ENCODE results near the gene ZNF525.
"Not testable (repeated sequence)": the region's sequence is repeated elsewhere in the genome, so short reads cannot be mapped to it uniquely, and the experiment has no call there.

The ZNF525 gene

DNA sequence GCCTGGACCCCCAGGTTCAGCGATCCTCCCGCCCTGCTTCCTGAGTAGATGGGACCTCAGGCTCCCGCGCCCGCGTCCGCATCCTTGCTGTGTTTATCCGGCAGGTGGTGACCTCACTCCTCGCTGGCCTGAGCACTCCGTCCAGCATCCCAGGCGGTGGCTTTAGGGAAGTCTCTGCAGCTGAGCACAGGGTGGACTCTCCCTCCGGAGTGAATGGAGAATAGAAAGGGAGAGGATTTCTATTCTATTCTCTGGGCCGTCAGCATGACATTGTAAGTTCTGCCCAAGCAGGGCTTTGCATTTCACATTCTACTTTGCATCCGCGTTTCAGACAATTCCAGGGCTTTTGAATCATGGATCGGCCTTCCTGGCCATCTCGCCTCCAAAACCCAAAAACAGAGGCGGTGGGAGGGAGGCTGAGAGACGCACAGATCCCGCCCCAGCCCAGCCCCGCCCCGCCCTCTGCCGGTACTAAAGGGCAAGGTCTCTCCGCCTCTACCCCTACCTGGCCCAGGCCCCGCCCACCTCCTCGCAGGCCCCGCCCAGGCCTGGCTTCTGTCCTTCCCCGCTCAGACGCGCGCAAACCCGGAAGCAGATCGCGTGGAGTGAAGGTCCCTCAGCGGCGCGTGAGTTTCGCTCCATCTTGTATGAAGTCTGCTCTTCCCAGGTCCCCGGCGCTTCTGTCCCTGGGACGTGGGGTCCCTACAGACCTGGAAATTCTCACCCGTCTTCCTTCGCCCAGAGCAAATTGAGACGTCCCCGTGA lies at the start of gene ZNF525:
ZNF525 (plus strand) TSS at position 572 of the 765 bp plus-strand sequence. CDS start 6,577 bp downstream, outside the sequence.
- peak; percentile 78 for DNase-seq (ENCODE audit: low spot score)

DNA sequence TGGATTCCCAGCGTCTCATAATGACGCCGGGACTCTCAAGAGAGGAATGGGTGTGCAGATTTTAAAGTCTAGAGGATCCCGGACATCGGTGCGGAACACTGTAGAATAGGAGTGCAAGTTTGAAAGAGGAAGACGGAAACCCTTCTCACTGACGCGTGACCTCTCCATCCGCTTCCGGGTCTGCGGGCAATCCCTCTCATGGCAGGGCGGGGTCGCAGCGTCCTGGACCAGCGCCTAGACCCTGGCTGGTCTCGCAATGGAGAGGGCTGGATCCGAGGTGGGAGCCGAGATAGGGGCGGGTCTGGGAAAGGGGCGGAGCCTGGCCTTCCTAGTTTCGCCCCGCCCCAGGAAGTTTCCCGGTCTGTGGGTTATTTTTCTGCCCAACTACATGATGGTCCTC lies 36.5 kb upstream of the ZNF525 start:
- DNase-seq (ENCODE audit: low spot score): no peak

DNA sequence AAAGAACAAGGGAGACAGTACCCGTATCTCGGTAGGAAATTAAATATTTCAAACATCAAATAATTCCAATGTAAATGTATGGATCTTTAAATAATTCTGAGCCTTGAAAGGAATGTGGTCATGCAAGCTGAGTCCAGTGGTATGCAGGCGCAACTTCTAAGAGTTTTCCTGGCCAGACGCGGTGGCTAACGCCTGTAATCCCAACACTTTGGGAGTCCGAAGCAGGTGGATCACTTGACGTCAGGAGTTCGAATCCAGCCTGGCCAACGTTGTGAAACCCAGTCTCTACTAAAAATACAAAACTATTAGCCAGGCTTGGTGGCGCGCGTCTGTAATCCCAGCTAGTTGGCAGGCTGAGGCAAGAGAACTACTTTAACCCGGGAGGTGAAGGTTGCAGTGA lies 33.0 kb upstream of the ZNF525 start:
- no peak for DNase-seq (ENCODE audit: low spot score)

DNA sequence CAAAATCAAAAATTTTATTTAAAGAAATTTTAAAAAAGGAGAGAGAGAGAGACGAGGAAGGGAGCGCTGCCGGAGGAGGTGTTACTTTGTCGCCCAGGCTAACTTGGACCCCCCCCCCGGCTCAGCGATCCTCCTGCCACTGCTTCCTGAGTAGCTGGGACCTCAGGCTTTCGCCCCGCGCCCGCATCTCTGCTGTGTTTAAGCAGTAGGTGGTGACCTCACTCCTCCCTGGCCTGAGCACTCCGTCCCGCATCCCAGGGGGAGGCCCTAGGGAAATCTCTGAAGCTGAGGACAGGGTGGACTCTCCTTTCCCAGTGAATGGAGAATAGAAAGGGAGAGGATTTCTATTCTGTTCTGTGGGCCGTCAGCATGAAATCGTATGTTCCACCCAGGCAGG lies 32.4 kb upstream of the ZNF525 start:
- DNase-seq (ENCODE audit: low spot score): peak; percentile 23

DNA sequence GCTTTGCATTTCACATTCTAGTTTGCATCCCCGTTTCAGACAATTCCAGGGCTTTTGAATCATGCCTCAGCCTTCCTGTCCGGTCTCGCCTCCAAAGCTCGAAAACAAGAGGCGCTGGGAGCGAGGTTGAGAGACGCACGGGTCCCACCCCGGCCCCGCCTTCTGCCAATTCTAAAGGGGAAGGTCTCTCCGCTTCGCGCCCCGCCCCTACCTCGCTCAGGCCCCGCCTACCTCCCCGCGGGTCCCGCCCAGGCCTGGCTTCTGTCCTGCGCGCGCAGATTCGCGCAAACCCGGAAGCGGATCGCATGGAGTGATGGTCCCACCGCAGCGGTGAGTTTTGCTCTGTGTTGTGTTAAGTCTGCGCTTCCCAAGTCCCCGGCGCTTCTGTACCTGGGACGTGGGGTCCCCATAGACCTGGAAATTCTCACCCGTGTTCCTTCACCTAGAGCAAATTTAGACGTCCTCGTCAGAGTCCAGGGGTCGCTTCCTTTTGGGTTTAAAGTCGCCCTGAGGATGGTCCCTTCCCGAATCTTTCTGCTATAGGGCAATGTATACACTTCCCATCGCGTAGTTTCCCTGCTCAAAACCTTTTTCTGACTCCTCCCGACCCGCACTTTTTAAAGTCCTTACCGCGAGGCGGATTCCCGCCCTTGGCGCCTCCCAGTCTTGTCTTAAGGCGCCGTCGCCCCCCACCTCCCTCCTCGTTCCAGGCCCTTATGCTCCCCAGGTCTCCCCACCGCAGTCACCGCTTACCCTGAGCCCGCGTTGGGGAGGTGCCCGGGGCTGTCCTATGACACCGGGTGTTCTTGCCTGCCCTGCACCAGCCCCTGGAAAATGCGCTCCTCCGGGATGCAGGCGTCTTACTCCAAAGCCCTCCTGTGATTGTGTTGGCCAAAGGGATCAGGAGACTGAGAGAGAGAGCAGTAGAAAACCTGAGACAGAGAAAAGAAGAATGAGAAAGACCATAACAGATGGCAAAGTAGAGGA lies 31.7 kb upstream of the ZNF525 start, which contains the start of gene ZNF845:
ZNF845 (plus strand) TSS at position 287 of the 987 bp plus-strand sequence. CDS start 7,559 bp downstream, outside the sequence.
- peak; percentile 86 for DNase-seq (ENCODE audit: low spot score)

DNA sequence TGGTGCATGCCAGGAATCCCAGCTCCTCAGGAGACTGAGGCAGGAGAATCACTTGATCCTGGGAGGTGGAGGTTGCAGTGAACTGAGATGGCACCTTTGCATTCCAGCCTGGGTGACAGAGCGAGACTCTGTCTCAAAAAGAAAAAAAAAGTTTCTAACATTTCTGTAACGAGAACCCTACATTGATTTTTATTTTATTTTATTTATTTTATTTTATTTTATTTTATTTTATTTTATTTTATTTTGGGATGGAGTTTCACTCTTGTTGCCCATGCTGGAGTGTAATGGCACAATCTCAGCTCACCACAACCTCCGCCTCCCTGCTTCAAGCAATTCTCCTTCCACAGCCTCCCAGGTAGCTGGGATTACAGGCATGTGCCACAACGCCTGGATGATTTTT lies 21.1 kb upstream of the ZNF525 start:
- not testable (repeated sequence) for DNase-seq (ENCODE audit: low spot score)

DNA sequence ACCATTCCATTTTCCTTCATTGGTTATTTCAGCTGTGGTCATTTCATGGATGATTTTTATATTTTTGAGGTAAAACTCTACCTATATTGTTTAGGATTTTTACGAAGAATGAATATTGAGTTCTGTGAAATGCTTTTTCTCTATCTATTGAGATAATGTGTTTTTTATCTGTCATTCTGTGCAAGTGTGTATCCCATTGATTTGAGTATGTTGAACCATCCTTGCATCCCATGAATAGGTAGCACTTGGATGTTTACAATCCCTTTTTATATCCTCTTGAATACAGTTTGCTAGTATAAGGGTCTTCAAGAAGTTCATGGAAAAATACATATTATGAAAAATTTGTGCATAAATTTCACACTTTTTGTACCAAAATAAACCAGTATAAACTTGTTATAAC lies 9.8 kb upstream of the ZNF525 start:
- DNase-seq (ENCODE audit: low spot score): no peak

DNA sequence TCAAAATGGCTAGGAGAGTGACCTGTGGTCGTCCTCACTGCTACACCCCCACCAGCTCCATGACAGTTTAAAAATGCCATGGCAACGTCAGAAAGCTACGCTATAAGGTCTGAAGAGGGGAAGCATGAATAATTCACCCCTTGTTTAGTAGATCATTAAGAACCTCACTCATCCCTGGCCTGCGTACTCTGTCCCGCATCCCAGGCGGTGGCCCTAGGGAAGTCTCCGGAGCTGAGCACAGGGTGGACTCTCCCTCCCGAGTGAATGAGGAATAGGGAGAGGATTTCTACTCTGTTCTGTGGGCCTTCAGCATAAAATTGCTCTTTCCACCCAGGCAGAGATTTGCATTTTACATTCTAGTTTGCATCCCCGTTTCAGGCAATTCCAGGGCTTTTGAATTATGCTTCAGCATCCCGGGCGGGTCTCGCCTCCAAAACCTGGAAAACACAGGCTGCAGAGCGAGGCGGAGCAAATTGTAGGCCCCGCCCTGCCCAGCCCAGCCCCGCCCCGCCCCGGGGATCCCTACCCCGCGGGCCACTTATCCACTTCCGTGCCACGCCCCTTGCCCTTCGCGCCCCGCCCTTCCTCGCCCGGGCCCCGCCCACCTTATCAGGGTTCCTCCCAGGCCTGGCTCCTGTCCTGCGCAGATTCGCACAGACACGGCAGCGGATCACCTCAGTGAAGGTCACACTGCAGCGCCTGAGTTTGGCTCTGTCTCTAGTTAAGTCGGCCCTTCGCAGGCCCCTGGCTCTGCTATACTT lies 7.5 kb upstream of the ZNF525 start:
- no peak for DNase-seq (ENCODE audit: low spot score)

DNA sequence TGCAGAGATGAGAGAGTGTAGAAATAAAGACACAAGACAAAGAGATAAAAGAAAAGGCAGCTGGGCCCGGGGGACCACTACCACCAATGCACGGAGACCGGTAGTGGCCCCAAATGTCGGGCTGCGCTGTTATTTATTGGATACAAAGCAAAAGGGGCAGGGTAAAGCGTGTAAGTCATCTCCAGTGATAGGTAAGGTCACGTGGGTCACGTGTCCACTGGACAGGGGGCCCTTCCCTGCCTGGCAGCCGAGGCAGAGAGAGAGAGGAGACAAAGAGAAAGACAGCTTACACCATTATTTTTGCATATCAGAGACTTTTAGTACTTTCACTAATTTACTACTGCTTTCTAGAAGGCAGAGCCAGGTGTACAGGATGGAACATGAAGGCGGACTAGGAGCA lies 5.4 kb upstream of the ZNF525 start:
- DNase-seq (ENCODE audit: low spot score): not testable (repeated sequence)

DNA sequence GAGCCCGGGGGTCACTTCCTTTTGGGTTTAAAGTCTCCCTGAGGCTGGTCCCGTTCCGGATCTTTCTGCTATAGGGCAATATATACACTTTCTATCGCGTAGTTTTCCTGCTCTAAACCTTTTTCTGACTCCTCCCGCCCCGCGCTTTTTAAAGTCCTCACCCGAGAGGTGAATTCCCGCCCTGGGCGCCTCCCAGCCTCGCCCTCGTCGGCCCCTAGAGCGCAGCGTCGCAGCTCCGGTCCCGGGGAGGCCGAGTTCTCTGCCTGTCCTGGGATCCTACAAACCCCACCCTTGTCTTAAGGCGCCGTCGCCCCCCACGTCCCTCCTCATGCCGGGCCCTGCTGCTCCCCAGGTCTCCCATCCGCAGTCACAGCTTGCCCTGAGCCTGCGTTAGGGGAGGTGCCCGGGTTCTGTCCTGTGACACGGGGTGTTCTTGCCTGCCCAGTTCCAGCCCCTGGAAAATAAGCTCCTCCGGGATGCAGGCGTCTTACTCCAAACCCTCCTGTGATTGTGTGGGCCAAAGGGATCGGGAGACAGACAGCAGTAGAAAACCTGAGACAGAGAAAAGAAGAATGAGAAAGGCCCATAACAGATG lies 491 bp downstream of the ZNF525 start:
- DNase-seq (ENCODE audit: low spot score): no peak

DNA sequence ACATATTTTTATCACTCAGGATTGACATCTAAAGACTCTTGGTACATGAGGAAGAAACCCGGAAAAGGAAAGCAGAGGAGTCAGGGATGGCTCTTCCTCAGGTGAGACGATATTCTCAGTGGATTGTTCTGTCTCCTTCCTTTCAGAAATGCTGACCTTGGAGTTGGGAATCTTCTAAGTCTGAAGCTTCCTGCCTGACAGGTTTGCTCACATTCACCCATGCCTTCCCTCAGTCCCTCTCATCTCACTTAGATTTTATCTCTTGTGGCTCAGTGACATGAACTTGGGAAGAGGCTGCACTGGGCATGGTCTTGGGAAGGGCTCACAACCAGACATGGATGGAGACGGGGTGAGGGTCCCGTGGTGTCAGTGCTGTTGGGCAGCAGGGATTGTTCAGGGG lies 6.7 kb downstream of the ZNF525 start:
- no peak for DNase-seq (ENCODE audit: low spot score)

DNA sequence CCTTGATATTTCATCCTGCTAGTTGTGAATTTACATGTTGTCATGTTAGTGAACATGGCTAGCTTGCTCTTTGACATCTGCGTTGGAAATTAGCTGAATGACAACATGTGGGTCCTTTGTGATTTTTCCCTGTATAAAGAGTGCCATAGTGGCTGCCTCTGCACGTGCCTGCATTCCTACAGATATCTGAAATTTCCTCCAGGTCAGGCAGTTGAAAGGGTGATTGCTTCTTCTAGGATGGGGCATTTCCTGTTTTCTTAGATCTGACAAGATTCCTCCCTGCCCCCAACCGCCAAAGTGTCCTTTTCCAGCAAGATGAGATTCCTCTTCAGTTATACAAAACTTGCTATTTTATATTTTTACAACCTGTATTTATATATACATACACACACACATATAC lies 8.8 kb downstream of the ZNF525 start:
- no peak for DNase-seq (ENCODE audit: low spot score)

DNA sequence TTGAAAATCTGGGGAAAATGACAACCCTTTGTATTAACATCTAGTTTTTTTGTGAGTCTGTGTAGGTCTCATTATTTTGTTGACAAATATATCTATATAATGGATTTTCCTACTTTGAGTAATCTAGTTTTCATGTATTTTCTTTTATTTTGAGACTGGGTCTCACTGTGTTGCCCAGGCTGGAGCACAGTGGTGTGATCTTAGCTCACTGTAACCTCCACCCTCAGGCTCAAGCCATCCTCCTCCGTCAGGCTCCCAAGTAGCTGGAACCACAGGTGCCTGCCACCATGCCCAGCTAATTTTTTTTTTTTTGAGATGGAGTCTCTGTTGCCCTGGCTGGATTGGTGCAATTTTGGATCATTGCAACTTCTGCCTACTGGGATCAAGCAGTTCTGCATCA lies 9.2 kb downstream of the ZNF525 start:
- no peak for DNase-seq (ENCODE audit: low spot score)

DNA sequence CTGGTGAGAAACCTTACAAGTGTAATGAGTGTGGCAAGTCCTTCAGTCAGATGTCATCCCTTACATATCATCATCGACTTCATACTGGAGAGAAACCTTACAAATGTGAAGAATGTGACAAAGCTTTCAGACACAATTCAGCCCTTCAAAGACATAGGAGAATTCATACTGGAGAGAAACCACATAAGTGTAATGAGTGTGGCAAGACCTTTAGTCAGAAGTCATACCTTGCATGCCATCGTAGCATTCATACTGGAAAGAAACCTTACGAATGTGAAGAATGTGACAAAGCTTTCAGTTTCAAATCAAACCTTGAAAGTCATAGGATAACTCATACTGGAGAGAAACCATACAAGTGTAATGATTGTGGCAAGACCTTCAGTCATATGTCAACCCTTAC lies 15.9 kb downstream of the ZNF525 start:
- DNase-seq (ENCODE audit: low spot score): no peak

DNA sequence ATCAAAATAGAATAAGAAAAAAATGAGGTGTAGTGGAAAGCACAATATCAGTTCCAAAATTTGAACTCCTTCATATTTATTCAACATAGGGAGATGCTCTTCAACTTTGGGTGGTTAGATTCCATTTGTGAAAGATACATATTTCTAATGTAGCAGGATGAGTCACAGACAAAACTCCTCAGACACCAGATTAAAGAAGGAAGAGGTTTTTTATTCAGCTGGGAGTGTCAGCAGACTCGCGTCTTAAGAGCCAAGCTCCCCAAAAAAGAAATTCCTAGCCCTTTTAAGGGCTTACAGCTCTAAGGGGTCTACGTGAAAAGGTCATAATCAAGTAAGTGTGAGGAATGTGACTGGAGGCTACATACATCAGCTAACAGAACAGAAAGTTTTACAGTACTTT lies 22.7 kb downstream of the ZNF525 start:
- no peak for DNase-seq (ENCODE audit: low spot score)

DNA sequence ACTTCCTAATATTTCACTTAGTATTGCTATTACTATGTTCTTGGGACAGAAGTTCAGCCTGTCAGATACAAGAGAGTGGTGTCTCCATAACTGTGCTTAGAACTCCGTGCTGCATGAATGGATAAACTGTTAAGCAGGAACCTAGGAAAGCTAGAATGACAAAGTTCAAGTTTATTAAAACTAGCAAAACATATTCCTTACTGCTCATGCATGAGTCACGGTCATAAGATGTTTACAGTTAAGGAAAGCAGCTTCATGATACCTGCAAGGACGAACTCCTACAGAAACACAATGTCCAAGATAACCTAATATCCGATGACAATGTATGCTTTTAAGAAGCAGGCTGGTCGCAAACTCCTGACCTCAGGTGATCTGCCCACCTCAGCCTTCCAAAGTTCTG lies 23.4 kb downstream of the ZNF525 start:
- DNase-seq (ENCODE audit: low spot score): no peak

DNA sequence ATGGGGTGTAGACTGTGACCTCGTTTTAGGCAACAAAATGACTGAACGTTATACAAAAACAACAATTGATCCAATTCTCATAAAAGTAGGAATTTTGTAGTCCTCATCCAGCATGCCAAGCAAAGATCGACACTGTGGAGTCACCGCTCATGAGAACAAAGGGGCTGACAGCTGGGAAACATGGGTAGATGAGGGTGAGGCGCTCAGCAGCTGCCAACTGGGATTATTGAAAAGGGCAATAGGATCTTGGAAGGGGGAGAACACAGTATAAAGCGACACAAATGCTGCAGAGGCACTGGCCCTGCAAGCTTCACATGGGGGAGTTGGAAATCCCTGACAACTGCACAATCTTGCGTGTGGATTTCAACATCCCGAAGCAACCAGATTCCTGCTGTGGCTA lies 24.1 kb downstream of the ZNF525 start:
- no peak for DNase-seq (ENCODE audit: low spot score)

DNA sequence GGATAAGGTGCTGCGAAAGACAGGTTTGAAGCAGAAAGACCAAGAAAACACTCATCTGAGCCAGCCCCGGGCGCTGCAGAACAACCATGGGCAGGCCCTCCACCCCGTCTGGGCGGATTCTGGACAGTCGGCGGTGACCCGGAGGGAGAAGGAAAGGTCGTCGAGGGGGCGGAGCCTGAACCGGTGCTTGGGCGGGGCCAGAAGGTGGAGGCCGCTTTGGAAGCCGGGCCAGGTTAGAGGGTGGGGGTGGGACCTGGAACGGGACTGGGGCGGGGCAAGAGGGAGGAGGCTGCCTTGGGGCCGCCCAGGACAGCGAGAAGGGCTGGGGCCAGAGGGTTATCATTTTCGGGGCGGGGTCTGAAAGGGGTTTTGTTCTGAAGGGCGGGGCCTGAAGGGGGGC lies 24.5 kb downstream of the ZNF525 start:
- DNase-seq (ENCODE audit: low spot score): no peak

DNA sequence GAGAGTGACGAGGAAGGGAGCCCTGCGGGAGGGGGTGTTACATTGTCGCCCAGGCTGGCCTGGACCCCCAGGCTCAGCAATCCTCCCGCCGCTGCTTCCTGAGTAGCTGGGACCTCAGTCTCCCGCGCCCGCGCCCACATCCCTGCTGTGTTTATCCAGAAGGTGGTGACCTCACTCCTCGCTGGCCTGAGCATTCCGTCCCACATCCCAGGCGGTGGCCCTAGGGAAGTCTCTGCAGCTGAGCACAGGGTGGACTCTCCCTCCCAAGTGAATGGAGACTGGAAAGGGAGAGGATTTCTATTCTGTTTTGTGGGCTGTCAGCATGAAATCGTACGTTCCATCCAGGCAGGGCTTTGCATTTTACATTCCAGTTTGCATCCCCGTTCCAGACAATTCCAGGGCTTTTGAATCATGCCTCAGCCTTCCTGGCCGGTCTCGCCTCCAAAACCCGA lies 29.0 kb downstream of the ZNF525 start:
- peak; percentile 55 for DNase-seq (ENCODE audit: low spot score)

DNA sequence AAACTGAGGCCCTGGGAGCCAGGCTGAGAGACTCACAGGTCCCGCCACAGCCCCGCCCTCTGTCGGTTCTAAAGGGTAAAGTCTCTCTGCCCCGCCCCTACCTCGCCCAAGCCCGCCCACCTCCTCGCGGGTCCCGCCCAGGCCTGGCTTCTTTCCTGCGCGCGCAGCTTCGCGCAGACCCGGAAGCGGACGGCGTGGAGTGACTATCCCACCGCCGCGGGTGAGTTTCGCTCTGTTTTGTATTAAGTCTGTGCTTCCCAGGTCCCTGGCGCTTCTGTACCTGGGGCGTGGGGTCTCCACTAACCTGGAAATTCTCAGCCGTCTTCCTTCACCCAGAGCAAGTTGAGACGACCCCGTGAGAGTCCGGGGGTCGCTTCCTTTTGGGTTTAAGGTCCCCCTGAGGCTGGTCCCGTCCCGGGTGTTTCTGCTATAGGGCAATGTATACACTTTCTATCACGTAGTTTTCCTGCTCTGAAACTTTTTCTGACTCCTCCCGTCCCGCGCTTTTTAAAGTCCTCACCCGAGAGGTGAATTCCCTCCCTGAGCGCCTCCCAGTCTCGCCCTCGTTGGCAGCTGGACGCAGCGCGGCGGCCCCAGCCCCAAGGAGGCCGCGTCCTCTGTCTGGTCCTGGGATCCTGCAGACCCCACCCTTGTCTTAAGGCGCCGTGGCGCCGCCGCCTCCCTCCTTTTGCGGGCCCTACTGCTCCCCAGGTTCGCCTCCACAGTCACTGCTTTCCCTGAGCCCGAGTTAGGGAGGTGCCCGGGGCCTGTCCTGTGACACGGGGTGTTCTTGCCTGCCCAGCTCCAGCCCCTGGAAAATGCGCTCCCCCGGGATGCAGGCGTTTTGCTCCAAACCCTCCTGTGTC lies 29.7 kb downstream of the ZNF525 start, which contains the start of gene ZNF765:
ZNF765 (plus strand) TSS at position 176 of the 866 bp plus-strand sequence. CDS start 2,867 bp downstream, outside the sequence.
- DNase-seq (ENCODE audit: low spot score): peak; percentile 91
